GM15510 (cell line): ENCODE results near the gene SULT1C3.

ENCODE experiments used
- POLR2A ChIP-seq: IDR thresholded peaks from 3 replicates; pipeline ENCODE4 v1.6.1; 2011; ENCODE audit warnings: borderline replicate concordance; ENCODE audit not compliant: insufficient read length; ENCODE audit errors: extremely low read depth

The SULT1C3 gene

GRCh38 chr2:108239786-108240185, at the start of gene SULT1C3:
TSS of gene SULT1C3 (plus strand) at chr2:108239968. CDS start at chr2:108247195, 7,227 bp downstream.
- TF ChIP-seq POLR2A, result no peak

- TF ChIP-seq POLR2A, result no peak
Measured at GRCh38 chr2:108193251-108193650, 46.5 kb upstream of the SULT1C3 start.

- no peak for TF ChIP-seq POLR2A
Measured at GRCh38 chr2:108194409-108195132, 45.2 kb upstream of the SULT1C3 start.

DNA sequence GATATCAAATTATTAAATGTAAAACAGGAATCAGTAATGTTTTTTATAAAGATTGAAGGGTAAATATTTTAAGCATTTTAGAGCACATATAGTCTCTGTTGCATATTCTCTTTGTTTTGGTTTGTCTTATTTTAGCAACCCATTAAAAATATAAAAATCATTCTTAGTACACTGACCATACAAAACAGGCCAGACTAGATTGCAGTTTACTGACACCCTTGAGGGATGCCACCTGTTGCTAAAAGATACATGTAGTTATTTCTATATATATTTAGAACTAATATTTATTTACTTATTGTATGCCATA, 44.7 kb upstream of the SULT1C3 start:
- no peak for TF ChIP-seq POLR2A

GRCh38 chr2:108199726-108200125, 40.0 kb upstream of the SULT1C3 start:
- TF ChIP-seq POLR2A, result no peak

DNA sequence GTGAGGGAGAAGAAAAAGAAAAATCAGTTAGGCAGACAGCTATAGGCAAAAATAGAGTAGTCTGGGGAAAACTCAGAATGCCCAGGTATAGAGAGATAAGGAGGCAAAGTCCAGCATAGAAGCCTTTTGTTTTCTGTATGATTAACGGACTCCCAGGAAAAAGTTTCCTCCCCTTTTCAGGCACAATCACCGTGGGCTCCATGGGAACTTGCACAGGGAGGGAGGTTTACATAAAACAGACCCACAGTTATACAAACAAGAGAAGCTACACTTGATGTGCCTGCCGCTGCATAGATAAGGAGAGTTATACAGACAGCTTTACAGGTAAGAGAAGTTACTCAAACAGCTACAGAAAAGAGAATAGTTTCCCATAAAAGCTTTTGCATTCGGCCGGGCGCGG, 39.2 kb upstream of the SULT1C3 start:
- TF ChIP-seq POLR2A, result no peak

- TF ChIP-seq POLR2A, result no peak
Measured at GRCh38 chr2:108212671-108213070, 27.1 kb upstream of the SULT1C3 start.

GRCh38 chr2:108215794-108216211, 24.0 kb upstream of the SULT1C3 start:
- no peak for TF ChIP-seq POLR2A

- TF ChIP-seq POLR2A, result no peak
Measured at GRCh38 chr2:108217211-108217610, 22.6 kb upstream of the SULT1C3 start.

- no peak for TF ChIP-seq POLR2A
Measured at GRCh38 chr2:108219688-108220087, 20.1 kb upstream of the SULT1C3 start.

- TF ChIP-seq POLR2A, result no peak
Measured at GRCh38 chr2:108220191-108220590, 19.6 kb upstream of the SULT1C3 start.

DNA sequence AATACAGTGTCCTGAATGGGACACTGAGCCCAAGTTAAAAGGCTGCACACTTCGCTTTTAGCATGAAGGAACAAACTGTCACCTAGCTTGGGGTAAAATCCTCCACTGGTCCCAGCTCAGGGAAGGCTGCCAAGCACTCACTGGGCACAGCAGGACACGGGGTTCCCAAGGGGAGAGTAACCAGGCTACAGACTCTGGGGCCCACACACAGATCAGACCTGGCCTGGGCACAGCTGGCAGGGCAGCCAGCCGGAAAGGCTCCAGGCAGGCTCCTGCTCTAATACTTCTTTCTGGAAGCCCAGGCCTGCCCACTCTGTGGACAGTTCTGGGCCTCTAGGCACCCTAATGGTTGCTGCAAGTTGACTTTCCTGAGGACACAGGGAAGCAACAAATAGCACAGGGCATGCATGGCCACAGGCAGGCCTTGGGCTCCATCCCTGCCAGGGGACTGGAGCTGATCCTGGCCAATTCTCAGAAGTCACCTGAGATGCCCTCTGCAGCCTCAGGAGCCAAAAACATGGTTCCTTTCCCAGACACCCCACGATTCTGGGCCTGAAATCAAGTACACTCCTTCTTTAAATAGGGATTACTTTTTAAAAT, 18.7 kb upstream of the SULT1C3 start:
- no peak for TF ChIP-seq POLR2A

- TF ChIP-seq POLR2A, result no peak
Measured at GRCh38 chr2:108222261-108222660, 17.5 kb upstream of the SULT1C3 start.

DNA sequence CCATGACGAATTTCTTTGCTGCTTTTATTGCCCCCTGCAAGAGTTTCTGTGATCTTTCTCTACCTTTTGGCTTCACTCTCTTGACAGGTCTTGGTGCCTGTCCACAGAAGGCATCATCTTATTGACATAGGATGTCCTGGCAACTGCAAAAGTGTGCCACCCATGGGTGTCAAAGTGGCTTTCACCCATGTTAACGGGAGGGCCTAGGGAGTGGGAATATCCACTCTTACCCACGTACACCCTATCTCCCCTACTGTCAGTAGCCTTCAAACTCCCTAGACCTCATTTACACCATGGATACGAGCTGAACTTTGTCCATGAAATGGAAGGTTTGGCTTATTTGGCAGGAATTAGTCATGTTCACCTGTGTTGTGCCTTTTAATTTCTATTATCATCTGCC, 16.2 kb upstream of the SULT1C3 start:
- TF ChIP-seq POLR2A, result no peak

- TF ChIP-seq POLR2A, result no peak
Measured at GRCh38 chr2:108224022-108224421, 15.7 kb upstream of the SULT1C3 start.

DNA sequence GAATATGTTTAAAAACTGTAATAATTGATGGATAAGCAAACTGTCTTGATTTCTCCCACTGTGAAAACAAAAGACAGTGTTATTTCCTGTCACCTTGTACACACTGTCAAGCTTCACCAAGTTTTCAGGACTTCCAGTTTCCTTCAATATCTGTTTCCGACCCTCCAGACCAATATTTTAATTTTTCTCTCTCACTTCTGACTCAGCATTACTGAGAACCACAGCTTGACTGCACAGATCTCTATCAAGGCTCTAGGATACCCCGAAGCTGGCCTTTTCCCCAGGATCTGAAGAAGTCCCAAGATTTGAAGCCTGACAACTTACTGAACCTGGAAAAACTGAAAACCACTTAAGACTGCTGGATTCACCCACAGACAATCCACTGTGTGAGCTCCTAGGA, 13.2 kb upstream of the SULT1C3 start:
- no peak for TF ChIP-seq POLR2A

DNA sequence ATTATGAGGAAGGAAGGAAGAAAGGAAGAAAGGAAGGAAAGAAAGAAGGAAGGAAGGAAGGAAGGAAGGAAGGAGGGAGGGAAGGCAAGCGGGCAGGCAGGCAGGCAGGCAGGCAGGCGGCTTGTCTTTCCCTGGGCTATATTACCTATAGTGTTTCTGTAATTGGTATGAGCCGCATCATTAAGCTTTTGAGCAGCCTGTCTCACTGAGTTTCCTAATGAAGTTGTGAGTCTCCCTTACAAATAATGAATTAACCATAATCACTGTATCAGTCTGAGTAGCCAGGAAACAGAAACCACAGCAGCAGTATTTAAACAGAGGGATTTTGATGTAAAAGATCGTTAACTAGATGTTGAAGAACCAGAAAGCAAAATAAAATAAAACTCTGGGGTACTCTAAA, 11.8 kb upstream of the SULT1C3 start:
- TF ChIP-seq POLR2A, result no peak

GRCh38 chr2:108228537-108228936, 11.2 kb upstream of the SULT1C3 start:
- no peak for TF ChIP-seq POLR2A

DNA sequence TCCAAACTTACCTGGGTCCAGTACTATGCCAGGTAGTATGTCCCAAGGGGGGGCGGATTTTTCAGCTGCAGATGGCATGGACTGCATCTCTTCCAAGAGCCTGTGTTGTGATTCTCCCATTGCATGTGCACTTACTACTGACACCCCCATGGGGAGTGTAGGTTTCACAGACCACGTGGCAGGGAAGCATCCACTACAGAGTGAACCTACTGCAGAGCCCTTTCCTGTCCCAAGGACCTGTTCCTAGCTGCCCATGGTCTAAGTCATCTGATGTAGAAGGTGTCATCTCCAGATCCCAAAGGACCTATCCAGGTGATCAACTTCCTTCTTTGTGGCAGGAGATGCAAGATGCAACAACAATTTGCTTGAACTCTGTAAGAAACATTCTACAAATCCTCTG, 9.9 kb upstream of the SULT1C3 start:
- no peak for TF ChIP-seq POLR2A
